ENCODE measurements around the gene PATL2.

- TF ChIP-seq POLR2A (IDR thresholded peaks at IDR 0.05) (peak; percentile 49 to 82 (median 67)), CTCF (IDR thresholded peaks at IDR 0.05 in 8 of 11, conservative IDR thresholded peaks at IDR 0.05 in 3 of 11) (peak; percentile 94 to 100 (median 99)), POLR2AphosphoS5 (IDR thresholded peaks at IDR 0.05) (peak; percentile 99)
Measured at GRCh38 chr15:44663410-44664308, 47.5 kb downstream of the PATL2 start, which contains the start of gene SPG11.

All from spleen (tissue), 7 donors.